Panc1 (cell line): Measurements from ENCODE around the gene STRA6. TPM values are rescaled to one million over a fixed set of nuclear protein-coding genes. Genes with fewer than 3 reads are reported as not detected.

Experiments used
- ATAC-seq: fragments of 200-7000 bp; cut with Tn5 transposase; 2 replicates; pipeline ENCODE4 v1.9.1; 2020; ENCODE audit warnings: mild to moderate bottlenecking, moderate library complexity
- BruUV-seq: library from RNA; stranded (reverse); fragments of 400-500 nt; replicated peaks from 2 replicates; lab custom pipeline; 2021; lab: Mats Ljungman, UMichigan
- CTCF ChIA-PET: fragments of 300-600 bp; sonication (Branson Sonifier 250); formaldehyde crosslinking; loops from one replicate; lab custom pipeline; 2022; ENCODE audit warnings: antibody characterized with exemption; lab: Charles Lee
- POLR2A ChIA-PET: fragments of 300-600 bp; sonication (Branson Sonifier 250); formaldehyde crosslinking; loops from one replicate; lab custom pipeline; 2022; ENCODE audit warnings: antibody characterized with exemption; lab: Charles Lee
- DNase-seq: peaks from one replicate; pipeline ENCODE4 v3.0.0-alpha.2; 2010; ENCODE audit warnings: low read depth, low spot score
- H3K27ac ChIP-seq: 2 replicates; pipeline ENCODE4 v1.5.1; 2011; ENCODE audit warnings: mild to moderate bottlenecking, low read length, inconsistent platforms
- H3K27me3 ChIP-seq: fragments of 200-500 bp; sonication (Bioruptor generic); 2 replicates; pipeline ENCODE4 v1.6.0; 2014; ENCODE audit warnings: low read length, inconsistent platforms; ENCODE audit not compliant: control insufficient read depth, insufficient read depth
- H3K36me3 ChIP-seq: fragments of 200-500 bp; sonication (Bioruptor generic); 2 replicates; pipeline ENCODE4 v1.5.1; 2014; ENCODE audit warnings: inconsistent platforms, mild to moderate bottlenecking, low read length, moderate library complexity; ENCODE audit not compliant: control insufficient read depth, insufficient read depth
- H3K4me1 ChIP-seq: 2 replicates; pipeline ENCODE4 v1.5.1; 2011; ENCODE audit warnings: inconsistent platforms, mild to moderate bottlenecking, low read length, moderate library complexity; ENCODE audit not compliant: control insufficient read depth, insufficient read depth
- H3K4me3 ChIP-seq, 2 experiments: 2 replicates each; pipeline ENCODE4 v1.5.1; 2011 to 2012; ENCODE audit warnings: low read depth in 2 of 2, low read length in 2 of 2, mild to moderate bottlenecking in 2 of 2, inconsistent platforms in 1 of 2, moderate library complexity in 1 of 2
- H3K9me3 ChIP-seq: fragments of 200-500 bp; sonication (Bioruptor generic); 2 replicates; pipeline ENCODE4 v1.5.1; 2014; ENCODE audit warnings: low read depth, mild to moderate bottlenecking, inconsistent platforms, low read length, moderate library complexity; ENCODE audit not compliant: control insufficient read depth, insufficient read depth
- CTCF ChIP-seq: fragments of 450-650 bp; IDR thresholded peaks from 2 replicates; pipeline ENCODE4 v1.5.1; 2017; ENCODE audit warnings: mild to moderate bottlenecking
- POLR2AphosphoS5 ChIP-seq: IDR thresholded peaks from 2 replicates; pipeline ENCODE4 v1.6.1; 2012; ENCODE audit warnings: mild to moderate bottlenecking, low read depth, low read length, moderate library complexity
- SIN3A ChIP-seq: IDR thresholded peaks from 2 replicates; pipeline ENCODE4 v1.6.1; 2012; ENCODE audit warnings: low read depth, mild to moderate bottlenecking, low read length, moderate library complexity, borderline replicate concordance; ENCODE audit not compliant: insufficient read depth
- TCF7L2 ChIP-seq: IDR thresholded peaks from 2 replicates; pipeline ENCODE4 v1.6.1; 2011; ENCODE audit warnings: mild to moderate bottlenecking, low read depth, low read length, inconsistent platforms
- in situ Hi-C: cut with HindIII; loops from 2 replicates; pipeline ENCODE4 v1.10.0; 2016; ENCODE audit warnings: low sequenced_read_pairs, low pct_unique_long_range_greater_than_20kb
- intact Hi-C: fragments of 100-400 bp; cut with micrococcal nuclease; formaldehyde crosslinking; loops from one replicate; pipeline ENCODE4 v1.10.0; 2022; ENCODE audit not compliant: unreplicated experiment
- total RNA-seq: library from RNA; stranded (reverse); gene quantifications from one replicate; pipeline ENCODE4 v1.2.1, GENCODE V29; 2021; ENCODE audit not compliant: unreplicated experiment
- TF ChIP-seq, protein P1 (sequence below), 2 experiments: IDR thresholded peaks; 2 replicates each; pipeline ENCODE4 v1.6.1; 2011 to 2012; ENCODE audit warnings: low read depth in 2 of 2, control low read depth in 1 of 2, low read length in 1 of 2, mild to moderate bottlenecking in 1 of 2, moderate library complexity in 1 of 2; ENCODE audit not compliant: insufficient read depth in 1 of 2

Gene STRA6
- total RNA-seq, 1 experiment from 2014 or later: 1.1 TPM

DNA sequence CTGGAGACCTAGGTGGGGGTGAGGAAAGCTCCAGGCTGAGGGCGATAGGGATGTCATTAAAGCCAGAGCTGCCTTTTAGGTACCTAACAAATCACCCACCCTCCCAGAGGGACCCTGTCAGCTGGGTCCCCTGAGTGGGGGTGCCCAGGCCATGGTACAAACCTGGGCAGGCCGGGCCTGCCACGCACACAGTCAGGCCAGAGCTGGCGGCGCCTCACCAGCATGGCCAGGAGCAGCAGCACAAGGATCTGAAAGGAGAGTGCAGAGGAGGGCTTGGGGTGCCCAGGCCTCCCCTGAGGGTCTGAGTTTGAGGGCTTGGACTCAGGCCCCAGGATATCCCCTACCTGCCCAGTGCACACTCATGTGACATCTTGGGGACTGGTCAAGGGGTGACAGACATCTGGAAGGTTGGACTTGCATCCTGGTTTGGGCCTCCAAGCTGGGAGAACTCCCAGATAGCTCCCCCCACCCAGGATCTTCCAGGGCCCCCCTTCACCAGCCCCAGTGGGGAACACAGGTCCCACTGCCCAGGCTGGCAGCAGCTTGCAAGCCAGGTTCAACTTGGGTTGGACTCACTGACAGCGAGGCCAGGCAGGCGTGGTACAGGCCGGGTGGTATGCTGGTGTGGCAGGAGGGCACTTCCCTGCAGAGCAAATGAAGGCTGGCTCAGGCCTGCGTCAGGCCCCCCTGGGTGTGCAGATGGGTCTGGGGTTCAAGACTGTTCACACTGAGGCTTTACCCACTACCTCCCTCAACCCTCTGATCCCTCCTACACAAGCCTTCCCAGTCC lies 5.2 kb downstream of the STRA6 start:
- ATAC-seq (no peak), DNase-seq (no peak)
- intact Hi-C loops (loop anchor here (5.0 kb wide), 1 partner anchor 105 kb away; no protein-coding TSS in a partner anchor), in situ Hi-C loops (no loop called here)
- H3K36me3 ChIP-seq: no peaks in the 10 kb centered on the region
- H3K4me1 ChIP-seq: peaks cover 25% of the 10 kb centered on the region
- H3K27ac ChIP-seq: no peak overlapping the region
- ChIA-PET POLR2A (no interaction called here), CTCF (no interaction called here)
- H3K9me3 ChIP-seq: no peaks in the 10 kb centered on the region
- TF ChIP-seq TCF7L2 (no peak), CTCF (no peak), POLR2AphosphoS5 (no peak), SIN3A (no peak)
- TF ChIP-seq, protein P1, sequence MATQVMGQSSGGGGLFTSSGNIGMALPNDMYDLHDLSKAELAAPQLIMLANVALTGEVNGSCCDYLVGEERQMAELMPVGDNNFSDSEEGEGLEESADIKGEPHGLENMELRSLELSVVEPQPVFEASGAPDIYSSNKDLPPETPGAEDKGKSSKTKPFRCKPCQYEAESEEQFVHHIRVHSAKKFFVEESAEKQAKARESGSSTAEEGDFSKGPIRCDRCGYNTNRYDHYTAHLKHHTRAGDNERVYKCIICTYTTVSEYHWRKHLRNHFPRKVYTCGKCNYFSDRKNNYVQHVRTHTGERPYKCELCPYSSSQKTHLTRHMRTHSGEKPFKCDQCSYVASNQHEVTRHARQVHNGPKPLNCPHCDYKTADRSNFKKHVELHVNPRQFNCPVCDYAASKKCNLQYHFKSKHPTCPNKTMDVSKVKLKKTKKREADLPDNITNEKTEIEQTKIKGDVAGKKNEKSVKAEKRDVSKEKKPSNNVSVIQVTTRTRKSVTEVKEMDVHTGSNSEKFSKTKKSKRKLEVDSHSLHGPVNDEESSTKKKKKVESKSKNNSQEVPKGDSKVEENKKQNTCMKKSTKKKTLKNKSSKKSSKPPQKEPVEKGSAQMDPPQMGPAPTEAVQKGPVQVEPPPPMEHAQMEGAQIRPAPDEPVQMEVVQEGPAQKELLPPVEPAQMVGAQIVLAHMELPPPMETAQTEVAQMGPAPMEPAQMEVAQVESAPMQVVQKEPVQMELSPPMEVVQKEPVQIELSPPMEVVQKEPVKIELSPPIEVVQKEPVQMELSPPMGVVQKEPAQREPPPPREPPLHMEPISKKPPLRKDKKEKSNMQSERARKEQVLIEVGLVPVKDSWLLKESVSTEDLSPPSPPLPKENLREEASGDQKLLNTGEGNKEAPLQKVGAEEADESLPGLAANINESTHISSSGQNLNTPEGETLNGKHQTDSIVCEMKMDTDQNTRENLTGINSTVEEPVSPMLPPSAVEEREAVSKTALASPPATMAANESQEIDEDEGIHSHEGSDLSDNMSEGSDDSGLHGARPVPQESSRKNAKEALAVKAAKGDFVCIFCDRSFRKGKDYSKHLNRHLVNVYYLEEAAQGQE (IDR thresholded peaks at IDR 0.05; ENCODE audit: insufficient read depth in 1 of 2, low read depth in 2 of 2, low read length in 1 of 2): no peak
- no peaks in the 10 kb centered on the region for H3K27me3 ChIP-seq
- no peak overlapping the region for H3K4me3 ChIP-seq
- no TSS peak for BruUV-seq

DNA sequence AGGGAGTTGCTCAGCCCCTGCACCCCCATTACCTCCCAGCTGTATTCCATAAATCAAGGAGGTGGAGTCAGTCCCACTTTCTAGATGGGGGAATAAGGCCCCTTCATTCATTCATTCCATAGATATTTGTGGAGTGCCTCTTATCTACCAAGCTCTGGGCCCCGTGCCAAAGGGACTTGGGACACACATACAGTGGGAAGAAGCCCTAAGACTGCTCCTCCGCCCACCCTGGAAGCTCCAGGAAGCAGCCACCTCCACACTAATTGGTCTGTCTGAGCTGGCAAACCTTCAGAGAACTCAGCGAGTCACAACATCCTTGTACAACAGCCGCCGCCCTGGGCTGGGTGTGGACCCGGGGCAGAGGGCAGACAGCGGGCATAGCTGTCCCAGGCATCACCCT lies 6.4 kb downstream of the STRA6 start:
- intact Hi-C loops: loop anchor here (5.0 kb wide), 1 partner anchor 106 kb away; no protein-coding TSS in a partner anchor
- Histone ChIP-seq H3K4me1 (peaks cover 13% of the 10 kb centered on the region), H3K4me3 (no peak overlapping the region), H3K9me3 (no peaks in the 10 kb centered on the region), H3K27ac (no peak overlapping the region), H3K36me3 (no peaks in the 10 kb centered on the region), H3K27me3 (no peaks in the 10 kb centered on the region)
- ChIA-PET CTCF (interaction anchor here (0.6 kb wide), 1 partner anchor 111 kb away, joined by 3 read pairs; no protein-coding TSS in a partner anchor), POLR2A (no interaction called here)
- in situ Hi-C loops: no loop called here
- no TSS peak for BruUV-seq
- no peak for TF ChIP-seq TCF7L2
- TF ChIP-seq CTCF: no peak
- TF ChIP-seq SIN3A: no peak
- TF ChIP-seq, protein P1 (IDR thresholded peaks at IDR 0.05; ENCODE audit: insufficient read depth in 1 of 2, low read depth in 2 of 2, low read length in 1 of 2): no peak
- TF ChIP-seq POLR2AphosphoS5: no peak
- peak; percentile 37 for ATAC-seq
- DNase-seq: no peak
